Body of pancreas (tissue), 4 donors: ENCODE data around the gene FAM217A.
"Not testable (repeated sequence)": the region's sequence is repeated elsewhere in the genome, so short reads cannot be mapped to it uniquely, and the experiment has no call there.

Experiments used
- CTCF ChIP-seq, 7 experiments: fragments of 450-650 bp in 4 of 7; fragments of 200-600 bp in 3 of 7; sonication (generic) in 3 of 7; IDR thresholded peaks; one replicate each; pipeline ENCODE4 v1.5.1; 2016 to 2019; ENCODE audit warnings: antibody characterized with exemption in 7 of 7
- POLR2A ChIP-seq, 3 donors: fragments of 450-650 bp; IDR thresholded peaks; one replicate each; pipeline ENCODE4 v1.6.1; 2016; ENCODE audit warnings: antibody characterized with exemption in 3 of 3, mild to moderate bottlenecking in 2 of 3

GRCh38 chr6:4109363-4109815 is 30.5 kb upstream of the FAM217A start:
- TF ChIP-seq CTCF (IDR thresholded peaks at IDR 0.05) = not testable (repeated sequence)
- TF ChIP-seq POLR2A (IDR thresholded peaks at IDR 0.05) = peak in 1 of 3 donors; percentile 24
